HAP-1 (cell line): Measurements from ENCODE around the gene ARHGAP29.
"Not testable (repeated sequence)": the region's sequence is repeated elsewhere in the genome, so short reads cannot be mapped to it uniquely, and the experiment has no call there.

Experiments used
- DNase-seq, 2 experiments: peaks; one replicate each; pipeline ENCODE4 v3.0.0-alpha.2; 2016 to 2020; ENCODE audit warnings: low spot score in 2 of 2
- H3K27me3 ChIP-seq: fragments of 250-450 bp; sonication (Bioruptor Pico); 2 replicates; pipeline ENCODE4 v1.5.1; 2020; ENCODE audit warnings: low read depth, mild to moderate bottlenecking, moderate library complexity
- H3K36me3 ChIP-seq: fragments of 250-450 bp; sonication (Bioruptor Pico); replicated peaks from 2 replicates; pipeline ENCODE4 v1.5.1; 2020; ENCODE audit warnings: mild to moderate bottlenecking
- H3K4me1 ChIP-seq: fragments of 250-450 bp; sonication (Bioruptor Pico); 2 replicates; pipeline ENCODE4 v1.5.1; 2020; ENCODE audit warnings: mild to moderate bottlenecking
- H3K4me3 ChIP-seq: fragments of 250-450 bp; sonication (Bioruptor Pico); 2 replicates; pipeline ENCODE4 v1.5.1; 2020; ENCODE audit warnings: mild to moderate bottlenecking, moderate library complexity
- H3K9me3 ChIP-seq: fragments of 250-450 bp; sonication (Bioruptor Pico); 2 replicates; pipeline ENCODE4 v1.5.1; 2020; ENCODE audit warnings: mild to moderate bottlenecking, moderate library complexity
- in situ Hi-C: fragments of 300-500 bp; cut with MboI; formaldehyde crosslinking; loops from 3 replicates; pipeline ENCODE4 v1.14.3; 2020; ENCODE audit warnings: low sequenced_read_pairs, inconsistent platforms, mixed read lengths

Gene ARHGAP29

GRCh38 chr1:94160811-94161210 is 76.6 kb downstream of the ARHGAP29 start:
- Histone ChIP-seq H3K4me3 (no peak overlapping the region), H3K36me3 (no peaks in the 10 kb centered on the region), H3K9me3 (no peaks in the 10 kb centered on the region), H3K4me1 (no peaks in the 10 kb centered on the region), H3K27me3 (peaks cover 8% of the 10 kb centered on the region)
- DNase-seq, result peak in 1 of 2 experiments; percentile 16
- in situ Hi-C loops, result no loop called here

GRCh38 chr1:94156096-94156625 is 81.2 kb downstream of the ARHGAP29 start:
- no peak for DNase-seq
- Histone ChIP-seq H3K9me3 (no peaks in the 10 kb centered on the region), H3K4me3 (no peak overlapping the region), H3K4me1 (no peaks in the 10 kb centered on the region), H3K27me3 (peaks cover 8% of the 10 kb centered on the region), H3K36me3 (no peaks in the 10 kb centered on the region)
- in situ Hi-C loops, result no loop called here

- peaks cover under 1% of the 10 kb centered on the region for H3K4me1 ChIP-seq
- no peak for DNase-seq
- in situ Hi-C loops, result no loop called here
- peaks cover 2% of the 10 kb centered on the region for H3K27me3 ChIP-seq
- no peaks in the 10 kb centered on the region for H3K9me3 ChIP-seq
- H3K4me3 ChIP-seq, result no peak overlapping the region
- H3K36me3 ChIP-seq, result no peaks in the 10 kb centered on the region
Measured at GRCh38 chr1:94154989-94155388, 82.4 kb downstream of the ARHGAP29 start.

DNA sequence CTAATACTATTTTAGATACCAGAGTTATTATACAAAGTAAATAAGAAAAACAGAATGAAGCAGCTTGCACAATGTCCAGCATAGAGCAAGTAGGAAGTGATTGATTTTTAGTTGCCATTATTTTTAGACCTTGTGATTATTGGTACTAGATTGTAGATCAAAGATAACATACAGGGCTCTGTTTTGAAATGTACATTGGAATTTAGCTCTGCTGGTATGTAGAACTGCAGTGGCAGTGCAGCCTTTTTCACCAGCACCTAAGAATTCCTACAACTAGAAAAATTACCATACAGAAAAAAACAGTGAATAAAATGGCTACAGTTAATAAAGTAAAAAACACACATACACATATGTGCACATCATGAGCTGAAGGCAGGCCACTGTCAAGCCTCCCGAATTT is 84.3 kb downstream of the ARHGAP29 start:
- H3K4me1 ChIP-seq, result peaks cover 11% of the 10 kb centered on the region
- DNase-seq, result no peak
- in situ Hi-C loops, result no loop called here
- H3K27me3 ChIP-seq, result peaks cover 2% of the 10 kb centered on the region; the same call in 1 of the 2 replicates
- no peak overlapping the region for H3K4me3 ChIP-seq
- no peaks in the 10 kb centered on the region for H3K36me3 ChIP-seq
- no peaks in the 10 kb centered on the region for H3K9me3 ChIP-seq

DNA sequence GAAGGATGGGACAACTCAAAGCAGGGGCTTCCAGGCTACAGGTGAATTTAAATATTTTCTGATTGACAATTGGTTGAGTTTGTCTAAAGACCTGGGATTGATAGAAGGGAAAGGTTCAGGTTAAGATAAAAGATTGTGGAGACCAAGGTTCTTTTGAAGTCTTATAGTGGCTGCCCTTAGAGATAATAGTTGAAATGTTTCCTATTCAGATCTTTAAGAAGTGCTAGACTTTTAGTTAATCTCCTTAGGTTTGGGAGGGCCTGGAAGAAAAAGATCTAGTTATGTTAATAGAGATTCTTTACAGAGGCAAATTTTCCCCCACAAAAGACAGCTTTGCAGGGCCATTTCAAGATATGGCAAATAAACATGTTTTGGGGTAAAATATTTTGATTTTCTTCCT is 88.2 kb downstream of the ARHGAP29 start:
- H3K4me3 ChIP-seq, H3K27me3 ChIP-seq, H3K9me3 ChIP-seq, H3K36me3 ChIP-seq, in situ Hi-C loops: not testable (repeated sequence)
- peak in 1 of 2 experiments; percentile 57 for DNase-seq
- H3K4me1 ChIP-seq, result peaks cover 11% of the 10 kb centered on the region

GRCh38 chr1:94146273-94146672 is 91.1 kb downstream of the ARHGAP29 start:
- in situ Hi-C loops, result no loop called here
- Histone ChIP-seq H3K4me3 (no peak overlapping the region), H3K4me1 (peaks cover 11% of the 10 kb centered on the region), H3K36me3 (no peaks in the 10 kb centered on the region), H3K9me3 (no peaks in the 10 kb centered on the region), H3K27me3 (no peaks in the 10 kb centered on the region; the same call in 1 of the 2 replicates)
- no peak for DNase-seq

DNA sequence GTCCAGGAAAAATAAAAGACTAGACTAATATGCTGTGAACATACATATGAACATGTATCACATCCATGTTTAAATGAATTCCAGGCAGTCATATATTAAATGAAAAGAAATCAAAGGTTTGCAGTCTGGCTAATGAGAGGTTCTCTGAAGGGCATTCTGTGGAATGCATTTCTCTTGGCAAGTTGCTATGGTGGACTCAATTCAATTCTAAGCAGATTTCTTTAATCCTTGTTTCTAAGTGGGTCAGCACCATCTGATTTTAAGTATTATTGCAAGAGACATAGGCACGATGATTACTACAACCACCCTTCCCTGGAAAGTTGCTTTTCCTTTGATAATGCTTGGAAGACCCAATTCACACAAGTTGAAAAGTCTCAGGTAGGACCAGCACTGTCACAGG is 92.5 kb downstream of the ARHGAP29 start:
- no peak for DNase-seq
- no peaks in the 10 kb centered on the region; the same call in 1 of the 2 replicates for H3K27me3 ChIP-seq
- H3K36me3 ChIP-seq, result no peaks in the 10 kb centered on the region
- H3K4me3 ChIP-seq, result no peak overlapping the region
- in situ Hi-C loops, result no loop called here
- peaks cover 9% of the 10 kb centered on the region for H3K4me1 ChIP-seq
- H3K9me3 ChIP-seq, result no peaks in the 10 kb centered on the region

DNA sequence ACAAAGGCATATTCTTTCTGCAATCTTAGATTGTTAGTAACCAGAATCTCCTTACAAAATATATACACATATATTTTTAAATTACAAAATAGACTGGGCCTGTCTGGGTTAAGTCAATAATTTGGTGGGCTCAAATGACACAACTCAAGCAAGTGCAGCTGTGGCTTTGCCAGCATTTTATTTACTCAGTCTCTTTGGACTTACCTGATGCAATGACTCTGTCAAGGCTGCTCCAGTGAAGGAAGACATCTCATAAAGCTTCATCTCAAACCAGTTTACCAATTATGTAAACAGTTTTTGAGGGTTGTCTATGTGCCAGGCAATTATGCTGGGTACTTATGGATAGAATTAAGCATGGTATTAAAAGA is 93.6 kb downstream of the ARHGAP29 start:
- H3K4me3 ChIP-seq, result no peak overlapping the region
- in situ Hi-C loops, result no loop called here
- no peak for DNase-seq

GRCh38 chr1:94143173-94143808 is 94.1 kb downstream of the ARHGAP29 start:
- Histone ChIP-seq H3K36me3 (no peaks in the 10 kb centered on the region), H3K27me3 (no peaks in the 10 kb centered on the region; the same call in 1 of the 2 replicates), H3K4me1 (no peaks in the 10 kb centered on the region), H3K4me3 (no peak overlapping the region), H3K9me3 (no peaks in the 10 kb centered on the region)
- in situ Hi-C loops, result no loop called here
- no peak for DNase-seq

More for the DNA sequence above, 93.6 kb downstream of the ARHGAP29 start:
- no peaks in the 10 kb centered on the region; the same call in 1 of the 2 replicates for H3K27me3 ChIP-seq
- no peaks in the 10 kb centered on the region for H3K4me1 ChIP-seq
- H3K36me3 ChIP-seq, result no peaks in the 10 kb centered on the region
- no peaks in the 10 kb centered on the region for H3K9me3 ChIP-seq

GRCh38 chr1:94142583-94142982 is 94.8 kb downstream of the ARHGAP29 start:
- H3K36me3 ChIP-seq, result no peaks in the 10 kb centered on the region
- no peaks in the 10 kb centered on the region for H3K9me3 ChIP-seq
- no peak for DNase-seq
- no peak overlapping the region for H3K4me3 ChIP-seq
- H3K27me3 ChIP-seq, result no peaks in the 10 kb centered on the region; the same call in 1 of the 2 replicates
- in situ Hi-C loops, result no loop called here
- no peaks in the 10 kb centered on the region for H3K4me1 ChIP-seq

DNA sequence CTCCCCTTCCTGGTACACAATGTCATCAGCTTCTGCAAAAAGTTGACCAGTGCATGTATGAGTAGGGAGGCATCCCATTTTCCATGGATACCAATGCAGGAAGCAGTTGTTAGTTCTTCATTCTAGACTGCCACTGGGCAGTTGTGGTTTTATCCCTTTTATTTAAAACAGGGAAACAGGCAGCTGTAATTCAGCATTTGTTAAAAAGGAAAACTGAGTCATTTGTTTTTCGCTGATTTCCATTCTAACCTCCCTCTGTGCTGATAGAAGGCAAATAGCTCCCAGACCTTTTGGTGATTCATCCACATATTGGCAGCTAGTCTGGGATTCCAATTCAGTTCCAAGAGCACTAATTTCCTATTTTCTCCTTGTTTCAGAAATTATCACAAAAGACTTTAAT is 95.4 kb downstream of the ARHGAP29 start:
- in situ Hi-C loops, result no loop called here
- no peaks in the 10 kb centered on the region for H3K36me3 ChIP-seq
- H3K4me3 ChIP-seq, result no peak overlapping the region
- no peaks in the 10 kb centered on the region for H3K4me1 ChIP-seq
- no peaks in the 10 kb centered on the region for H3K9me3 ChIP-seq
- H3K27me3 ChIP-seq, result no peaks in the 10 kb centered on the region; the same call in 1 of the 2 replicates
- DNase-seq, result no peak

DNA sequence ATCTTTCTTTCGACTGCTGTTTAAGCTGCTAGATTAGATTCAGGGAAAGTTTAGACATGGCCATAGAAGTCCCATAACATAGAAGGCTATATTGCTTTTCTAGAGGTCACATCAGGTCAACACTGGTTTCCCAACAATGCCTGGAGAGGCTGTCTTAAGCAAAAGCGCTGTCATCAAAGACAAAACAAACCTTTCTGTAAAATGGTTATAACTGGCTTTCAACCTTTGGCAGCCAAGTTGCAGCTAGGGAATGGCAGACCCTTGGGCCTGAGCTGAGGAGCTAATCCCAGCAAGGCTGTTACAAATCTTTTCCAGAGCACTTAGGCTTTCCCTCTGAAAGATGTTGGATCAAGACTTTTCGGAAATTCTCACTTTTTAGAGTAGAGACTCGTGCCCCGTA is 105.3 kb downstream of the ARHGAP29 start:
- no peaks in the 10 kb centered on the region for H3K36me3 ChIP-seq
- H3K9me3 ChIP-seq, result no peaks in the 10 kb centered on the region
- no peak for DNase-seq
- no peaks in the 10 kb centered on the region for H3K27me3 ChIP-seq
- in situ Hi-C loops, result no loop called here
- H3K4me3 ChIP-seq, result no peak overlapping the region
- no peaks in the 10 kb centered on the region for H3K4me1 ChIP-seq

DNA sequence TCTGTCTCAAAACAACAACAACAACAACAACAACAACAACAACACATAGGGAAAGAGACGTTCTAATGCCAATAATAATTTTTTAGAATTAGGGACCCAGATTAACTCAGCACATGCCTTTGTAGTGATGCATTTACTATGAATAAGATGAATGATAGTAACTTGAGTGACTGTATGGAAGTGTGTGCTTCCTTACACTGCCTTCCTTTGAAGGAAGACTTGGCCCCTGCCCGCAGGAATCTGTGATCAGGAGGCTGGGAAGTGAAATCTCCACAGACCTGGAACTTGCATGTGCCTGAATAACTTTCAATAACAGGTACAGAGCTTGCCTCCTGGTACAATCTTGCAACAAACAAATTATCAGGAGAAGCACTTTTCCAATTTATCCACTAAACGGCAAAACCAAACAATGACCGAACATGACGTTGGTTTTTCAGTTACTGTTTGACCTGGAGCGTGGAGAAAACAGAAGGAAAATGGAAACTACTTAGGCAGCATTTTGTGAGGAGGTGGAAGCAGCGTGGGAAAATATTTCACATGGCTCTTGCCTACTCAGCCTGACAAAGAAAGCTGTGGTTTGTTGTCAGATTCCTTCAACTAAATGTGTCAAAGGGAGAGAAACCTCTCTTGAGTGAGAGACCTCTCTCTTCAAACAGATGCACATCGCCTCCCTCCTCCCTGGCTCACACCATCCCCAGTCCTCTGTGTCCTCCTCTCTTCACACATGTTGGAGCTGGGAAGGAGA is 106.4 kb downstream of the ARHGAP29 start:
- DNase-seq, result no peak
- no peak overlapping the region for H3K4me3 ChIP-seq
- no peaks in the 10 kb centered on the region for H3K27me3 ChIP-seq
- no peaks in the 10 kb centered on the region for H3K36me3 ChIP-seq
- no peaks in the 10 kb centered on the region for H3K9me3 ChIP-seq
- no peaks in the 10 kb centered on the region for H3K4me1 ChIP-seq
- in situ Hi-C loops, result no loop called here

DNA sequence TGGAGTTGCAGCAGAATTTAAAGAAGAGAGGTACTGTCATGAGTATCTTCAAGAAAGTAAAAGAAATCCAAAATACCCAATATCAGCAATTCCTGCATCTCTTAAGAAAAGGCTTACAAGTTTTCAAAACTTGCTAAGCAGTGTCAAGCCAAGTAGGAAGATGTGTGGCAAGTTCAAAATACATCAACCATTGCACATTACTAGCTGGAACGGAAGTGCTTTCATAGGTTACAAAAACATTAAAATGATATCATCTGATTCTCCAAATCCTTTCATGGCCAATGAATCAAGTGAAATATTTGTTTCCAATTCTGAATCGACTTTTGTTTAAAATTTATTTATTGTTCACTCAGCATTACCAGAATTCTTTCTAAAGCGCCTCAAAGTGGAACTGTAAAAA is 110.7 kb downstream of the ARHGAP29 start:
- in situ Hi-C loops, result no loop called here
- H3K4me3 ChIP-seq, result no peak overlapping the region
- no peaks in the 10 kb centered on the region for H3K36me3 ChIP-seq
- DNase-seq, result no peak
- H3K27me3 ChIP-seq, result no peaks in the 10 kb centered on the region
- no peaks in the 10 kb centered on the region for H3K9me3 ChIP-seq
- H3K4me1 ChIP-seq, result no peaks in the 10 kb centered on the region
